GM23338 (cell line): ENCODE measurements around the gene DSCAML1. TPM values are rescaled to one million over a fixed set of nuclear protein-coding genes. Genes with fewer than 3 reads are reported as not detected.

Source experiments
- ATAC-seq: fragments of 200-7000 bp; cut with Tn5 transposase; 3 replicates; pipeline ENCODE4 v1.9.1; 2020
- DNase-seq: peaks from one replicate; pipeline ENCODE4 v3.0.0-alpha.2; 2015; ENCODE audit warnings: low spot score
- H2AFZ ChIP-seq: fragments of 200-600 bp; sonication (generic); 2 replicates; pipeline ENCODE4 v1.8.0; 2016; ENCODE audit warnings: antibody characterized with exemption, mild to moderate bottlenecking, moderate library complexity
- H3F3A ChIP-seq: fragments of 200-600 bp; sonication (generic); replicated peaks from 2 replicates; pipeline ENCODE4 v1.8.0; 2017; ENCODE audit warnings: antibody characterized with exemption, mixed run types, low read depth
- H3K27ac ChIP-seq: fragments of 200-600 bp; sonication (generic); 2 replicates; pipeline ENCODE4 v1.6.1; 2016; ENCODE audit warnings: low read depth
- H3K27me3 ChIP-seq: fragments of 200-600 bp; sonication (generic); 2 replicates; pipeline ENCODE4 v1.8.0; 2016; ENCODE audit warnings: mild to moderate bottlenecking, mixed run types, moderate library complexity; ENCODE audit not compliant: insufficient read depth
- H3K36me3 ChIP-seq: fragments of 200-600 bp; sonication (generic); 2 replicates; pipeline ENCODE4 v1.8.0; 2016; ENCODE audit warnings: mild to moderate bottlenecking; ENCODE audit not compliant: insufficient read depth
- H3K4me1 ChIP-seq: fragments of 200-600 bp; sonication (generic); 2 replicates; pipeline ENCODE4 v1.8.0; 2016; ENCODE audit warnings: mild to moderate bottlenecking, moderate library complexity; ENCODE audit not compliant: insufficient read depth
- H3K4me2 ChIP-seq: fragments of 200-600 bp; sonication (generic); 2 replicates; pipeline ENCODE4 v1.7.1; 2017; ENCODE audit warnings: mixed run types
- H3K4me3 ChIP-seq: fragments of 200-600 bp; sonication (generic); 2 replicates; pipeline ENCODE4 v1.6.1; 2016; ENCODE audit warnings: mixed run types
- H3K79me2 ChIP-seq: fragments of 200-600 bp; sonication (generic); replicated peaks from 2 replicates; pipeline ENCODE4 v1.8.0; 2017; ENCODE audit warnings: mild to moderate bottlenecking; ENCODE audit not compliant: insufficient read depth
- H3K9me2 ChIP-seq: fragments of 200-600 bp; sonication (generic); 2 replicates; pipeline ENCODE4 v1.8.0; 2017; ENCODE audit not compliant: insufficient read depth
- H4K20me1 ChIP-seq: fragments of 200-600 bp; sonication (generic); replicated peaks from 2 replicates; pipeline ENCODE4 v1.8.0; 2017; ENCODE audit warnings: mild to moderate bottlenecking; ENCODE audit not compliant: insufficient read depth
- H3K27ac Mint-ChIP-seq: 2 replicates; pipeline ENCODE4 v1.8.0; 2020; ENCODE audit warnings: inconsistent platforms, mild to moderate bottlenecking, moderate library complexity, mixed read lengths
- H3K27me3 Mint-ChIP-seq: 3 replicates; pipeline ENCODE4 v1.8.0; 2022; ENCODE audit warnings: low read depth, mild to moderate bottlenecking, moderate library complexity, mixed read lengths, inconsistent platforms; ENCODE audit not compliant: insufficient read depth, poor library complexity
- H3K36me3 Mint-ChIP-seq: 3 replicates; pipeline ENCODE4 v1.8.0; 2021; ENCODE audit warnings: low read depth, mild to moderate bottlenecking, inconsistent platforms, moderate library complexity, mixed read lengths
- H3K4me1 Mint-ChIP-seq: 3 replicates; pipeline ENCODE4 v1.8.0; 2020; ENCODE audit warnings: mild to moderate bottlenecking, inconsistent platforms, mixed read lengths
- H3K4me3 Mint-ChIP-seq: 3 replicates; pipeline ENCODE4 v1.8.0; 2021; ENCODE audit warnings: moderate library complexity, mild to moderate bottlenecking, inconsistent platforms, mixed read lengths
- H3K9me3 Mint-ChIP-seq: 3 replicates; pipeline ENCODE4 v1.8.0; 2020; ENCODE audit warnings: moderate library complexity, mild to moderate bottlenecking, inconsistent platforms, mixed read lengths
- CREB1 ChIP-seq: fragments of 250-450 bp; sonication (Bioruptor Pico); IDR thresholded peaks from 2 replicates; pipeline ENCODE4 v1.5.0; 2020; ENCODE audit warnings: low read depth, mild to moderate bottlenecking, moderate library complexity
- ETS1 ChIP-seq: IDR thresholded peaks from 2 replicates; pipeline ENCODE4 v1.6.1; 2016; ENCODE audit warnings: antibody characterized with exemption
- EZH2 ChIP-seq: fragments of 200-600 bp; sonication (generic); IDR thresholded peaks from one replicate; pipeline ENCODE4 v1.8.0; 2017; ENCODE audit warnings: antibody characterized with exemption, mild to moderate bottlenecking, low read depth; ENCODE audit not compliant: unreplicated experiment
- NANOG ChIP-seq: IDR thresholded peaks from 2 replicates; pipeline ENCODE4 v1.6.1; 2016; ENCODE audit warnings: antibody characterized with exemption, borderline replicate concordance
- STAT1 ChIP-seq: IDR thresholded peaks from one replicate; pipeline ENCODE4 v1.6.1; 2016; ENCODE audit warnings: antibody characterized with exemption; ENCODE audit not compliant: unreplicated experiment
- ZNF114 ChIP-seq: fragments of 250-450 bp; sonication (Bioruptor Pico); IDR thresholded peaks from 2 replicates; pipeline ENCODE4 v1.5.0; 2020; ENCODE audit warnings: mild to moderate bottlenecking, moderate library complexity
- ZNF331 ChIP-seq: fragments of 250-450 bp; sonication (Bioruptor Pico); IDR thresholded peaks from 2 replicates; pipeline ENCODE4 v1.5.0; 2020; ENCODE audit warnings: low read depth, mild to moderate bottlenecking, moderate library complexity
- ZNF462 ChIP-seq: fragments of 250-450 bp; sonication (Bioruptor Pico); IDR thresholded peaks from 2 replicates; pipeline ENCODE4 v1.5.0; 2020; ENCODE audit warnings: mild to moderate bottlenecking, moderate library complexity
- polyA plus RNA-seq: library from polyadenylated mRNA; unstranded; fragments of >200 nt; fragmentation: Nextera tagmentation; extraction: Ambion mirVana; gene quantifications from 2 replicates; pipeline ENCODE4 v1.2.1, GENCODE V29; 2016
- total RNA-seq: library from RNA; depleted of rRNA; stranded (reverse); fragments of >200 nt; shearing (Covaris generic); gene quantifications from 2 replicates; pipeline ENCODE4 v1.2.3, GENCODE V29; 2014

The DSCAML1 gene
- total and polyA plus RNA-seq, 2 experiments from 2014 or later = 0.17 TPM; not detected in 1

GRCh38 chr11:117625237-117625636 lies 171.8 kb downstream of the DSCAML1 start:
- no peak overlapping the region for H3K4me2 ChIP-seq
- Mint-ChIP-seq H3K4me3 (no peak overlapping the region), H3K27ac (no peak overlapping the region), H3K27me3 (peaks cover 9% of the 10 kb centered on the region), H3K4me1 (peaks cover 10% of the 10 kb centered on the region; the same call in 1 of the 3 replicates), H3K9me3 (peaks cover 5% of the 10 kb centered on the region; the same call in 2 of the 3 replicates), H3K36me3 (no peaks in the 10 kb centered on the region)
- no peaks in the 10 kb centered on the region for H3K27me3 ChIP-seq
- no peak overlapping the region for H3K27ac ChIP-seq
- H3K36me3 ChIP-seq = no peaks in the 10 kb centered on the region
- H3K9me2 ChIP-seq = no peaks in the 10 kb centered on the region
- DNase-seq (no peak), ATAC-seq (no peak)
- no peaks in the 10 kb centered on the region for H4K20me1 ChIP-seq
- H3K4me3 ChIP-seq = no peak overlapping the region
- TF ChIP-seq ZNF114 (CRISPR knock-in tag) (no peak), NANOG (no peak), ZNF462 (CRISPR knock-in tag) (no peak), ETS1 (no peak), STAT1 (no peak)
- no peaks in the 10 kb centered on the region for H3K79me2 ChIP-seq
- no peaks in the 10 kb centered on the region for H3F3A ChIP-seq
- H2AFZ ChIP-seq = no peak overlapping the region
- no peaks in the 10 kb centered on the region; the same call in 1 of the 2 replicates for H3K4me1 ChIP-seq

- Histone ChIP-seq H3K9me2 (no peaks in the 10 kb centered on the region), H3F3A (no peaks in the 10 kb centered on the region), H2AFZ (no peak overlapping the region), H3K79me2 (no peaks in the 10 kb centered on the region), H3K4me3 (no peak overlapping the region), H4K20me1 (no peaks in the 10 kb centered on the region), H3K36me3 (no peaks in the 10 kb centered on the region), H3K4me1 (no peaks in the 10 kb centered on the region; the same call in 1 of the 2 replicates), H3K27ac (no peak overlapping the region), H3K27me3 (no peaks in the 10 kb centered on the region), H3K4me2 (no peak overlapping the region)
- Mint-ChIP-seq H3K27me3 (peaks cover 10% of the 10 kb centered on the region), H3K27ac (no peak overlapping the region), H3K4me3 (no peak overlapping the region), H3K4me1 (peaks cover 13% of the 10 kb centered on the region; the same call in 2 of the 3 replicates), H3K36me3 (no peaks in the 10 kb centered on the region), H3K9me3 (peaks cover 5% of the 10 kb centered on the region; the same call in 1 of the 3 replicates)
- DNase-seq (no peak), ATAC-seq (no peak)
- TF ChIP-seq EZH2 = no peak
- no peak for TF ChIP-seq ZNF331 (CRISPR knock-in tag)
- TF ChIP-seq ZNF114 (CRISPR knock-in tag) = no peak
- TF ChIP-seq CREB1 (CRISPR knock-in tag) = no peak
- no peak for TF ChIP-seq STAT1
Observed at GRCh38 chr11:117623831-117624271, 173.2 kb downstream of the DSCAML1 start.
